ENCODE results near the gene NEO1.
A peak's percentile ranks its signal among the peaks of the same experiment; 100 is the strongest.
"Not testable (repeated sequence)": the region's sequence is repeated elsewhere in the genome, so short reads cannot be mapped to it uniquely, and the experiment has no call there.

Gene NEO1

DNA sequence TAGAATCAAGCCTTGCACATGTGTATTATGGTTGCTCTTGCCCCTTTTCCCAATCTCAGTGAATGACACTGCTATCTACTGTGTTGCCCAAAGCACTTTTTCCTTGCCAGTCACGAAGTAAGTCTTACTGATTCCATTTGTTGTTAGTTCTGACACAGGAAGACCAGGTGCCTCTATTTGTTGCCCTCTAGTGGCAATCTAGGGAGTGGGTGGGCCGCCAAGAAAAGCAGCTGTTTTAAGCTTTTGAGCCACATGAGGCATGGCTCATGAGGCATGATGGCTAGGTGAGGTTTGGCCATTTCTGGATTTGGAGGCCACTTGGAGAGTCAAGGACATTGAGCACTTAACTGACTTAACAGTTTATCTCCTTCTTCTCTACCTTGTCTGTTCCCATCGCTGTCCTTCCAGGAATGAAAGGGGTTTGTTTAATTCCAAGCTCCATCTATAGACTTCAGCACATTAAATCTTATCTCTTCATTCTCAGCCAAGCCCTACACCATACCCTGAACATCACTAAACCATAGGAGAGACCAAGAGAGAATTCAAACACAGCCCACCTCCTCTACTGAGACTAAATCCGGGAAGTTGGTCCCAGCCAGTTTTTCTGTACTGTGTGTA, 213.4 kb downstream of the NEO1 start:
- peak; percentile 64 for DNase-seq (ENCODE audit: low read depth)

DNA sequence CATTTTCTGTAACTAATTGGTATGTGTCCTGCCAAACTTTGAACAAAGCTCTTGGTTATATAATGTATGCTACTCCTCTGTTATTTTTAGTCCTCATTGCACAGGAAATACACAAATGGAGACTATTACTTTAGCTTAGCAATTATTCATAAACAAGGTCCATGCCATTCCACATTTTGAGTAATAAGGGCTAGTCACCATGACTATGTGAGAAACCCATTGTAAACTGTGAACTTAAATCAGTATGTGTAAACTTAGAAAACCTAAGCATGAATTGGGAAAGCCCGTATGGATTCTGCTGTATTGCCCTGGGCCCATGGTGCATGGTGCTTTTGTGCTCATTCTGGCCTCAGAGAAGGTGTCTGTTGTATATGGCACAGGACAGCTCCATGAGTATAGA, 216.2 kb downstream of the NEO1 start:
- no peak for DNase-seq (ENCODE audit: low read depth)

DNA sequence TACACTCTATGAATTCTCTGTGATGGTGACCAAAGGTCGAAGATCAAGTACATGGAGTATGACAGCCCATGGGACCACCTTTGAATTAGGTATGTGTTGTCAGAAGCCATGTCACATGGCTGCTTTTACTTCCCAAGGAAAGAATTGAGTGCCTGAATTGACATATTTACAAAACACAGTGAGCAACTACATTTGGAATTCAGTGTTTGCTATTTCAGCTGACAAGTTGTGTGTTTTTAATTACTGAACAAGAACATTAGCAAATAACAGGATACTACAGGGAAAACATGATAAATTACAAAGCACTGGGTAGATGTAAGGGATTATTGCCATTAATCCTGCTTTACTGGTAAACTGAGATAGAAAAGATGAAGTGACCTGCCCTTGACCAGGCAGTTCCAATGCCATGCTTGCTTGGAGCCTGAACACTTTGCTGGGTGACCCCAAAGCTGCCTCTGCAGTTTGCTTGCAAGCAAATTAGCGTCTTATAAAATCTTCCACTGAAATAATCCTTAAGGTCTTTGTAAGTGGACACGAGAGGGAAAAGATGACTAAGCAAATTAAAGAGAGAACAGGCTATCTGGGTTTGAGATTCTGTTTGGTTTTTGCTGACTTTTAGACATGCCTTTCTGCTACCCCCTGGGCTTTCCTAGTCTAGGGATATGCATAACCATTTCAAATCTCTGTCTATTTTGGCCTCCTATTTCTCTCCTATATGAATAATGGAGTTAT, 218.3 kb downstream of the NEO1 start:
- peak; percentile 13 for DNase-seq (ENCODE audit: low read depth)

DNA sequence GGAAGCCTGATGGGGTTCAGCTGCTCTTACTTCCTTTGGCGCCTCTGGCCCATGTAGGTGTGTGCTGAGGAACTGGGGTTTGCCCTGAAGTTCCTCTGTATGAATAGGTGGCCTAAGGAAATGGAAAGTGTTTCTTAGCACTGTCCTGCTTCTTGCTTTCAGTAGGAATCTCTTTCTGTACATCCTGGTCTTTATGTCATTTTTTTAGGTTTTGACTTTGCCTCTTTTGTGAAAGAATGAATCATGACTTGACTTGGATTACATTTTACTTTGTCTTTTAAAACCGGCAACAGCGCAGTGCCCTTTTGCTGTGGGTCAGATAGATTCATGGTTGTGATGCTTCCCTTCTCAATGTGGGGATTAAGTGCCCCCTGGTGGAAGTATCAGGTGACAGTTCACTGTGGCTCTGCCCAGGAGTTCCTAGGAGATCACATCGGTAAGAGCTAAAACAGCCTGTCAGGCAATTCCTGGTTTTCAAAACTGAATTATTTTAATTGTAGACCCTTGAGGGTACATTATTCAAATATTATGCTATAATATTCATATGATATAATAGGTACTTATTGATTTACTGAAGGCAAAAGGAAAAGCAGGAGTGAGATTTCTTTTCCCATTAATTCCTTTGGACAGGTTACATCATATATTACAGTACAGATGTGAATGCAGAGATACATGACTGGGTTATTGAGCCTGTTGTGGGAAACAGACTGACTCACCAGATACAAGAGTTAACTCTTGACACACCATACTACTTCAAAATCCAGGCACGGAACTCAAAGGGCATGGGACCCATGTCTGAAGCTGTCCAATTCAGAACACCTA, 221.1 kb downstream of the NEO1 start:
- DNase-seq (ENCODE audit: low read depth), result peak; percentile 66

DNA sequence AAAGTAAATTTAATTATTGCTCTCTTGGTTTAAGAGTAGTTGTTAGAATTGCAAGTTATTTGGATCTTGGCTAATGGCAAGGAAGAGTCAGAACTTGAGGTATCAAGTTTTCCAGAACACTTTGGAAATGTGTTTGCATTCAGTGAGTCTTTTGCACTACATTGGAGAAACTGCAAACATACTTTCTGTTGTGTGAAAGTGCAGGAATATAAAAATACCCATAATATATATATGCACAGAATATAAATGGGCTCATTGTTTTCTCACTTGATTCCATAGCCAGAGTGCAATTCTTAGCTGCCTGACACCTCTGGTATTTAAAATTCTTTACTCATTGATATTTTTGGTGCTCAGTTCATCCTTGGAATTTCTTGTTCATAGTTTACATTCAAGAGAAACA, 223.6 kb downstream of the NEO1 start:
- DNase-seq (ENCODE audit: low read depth), result no peak

DNA sequence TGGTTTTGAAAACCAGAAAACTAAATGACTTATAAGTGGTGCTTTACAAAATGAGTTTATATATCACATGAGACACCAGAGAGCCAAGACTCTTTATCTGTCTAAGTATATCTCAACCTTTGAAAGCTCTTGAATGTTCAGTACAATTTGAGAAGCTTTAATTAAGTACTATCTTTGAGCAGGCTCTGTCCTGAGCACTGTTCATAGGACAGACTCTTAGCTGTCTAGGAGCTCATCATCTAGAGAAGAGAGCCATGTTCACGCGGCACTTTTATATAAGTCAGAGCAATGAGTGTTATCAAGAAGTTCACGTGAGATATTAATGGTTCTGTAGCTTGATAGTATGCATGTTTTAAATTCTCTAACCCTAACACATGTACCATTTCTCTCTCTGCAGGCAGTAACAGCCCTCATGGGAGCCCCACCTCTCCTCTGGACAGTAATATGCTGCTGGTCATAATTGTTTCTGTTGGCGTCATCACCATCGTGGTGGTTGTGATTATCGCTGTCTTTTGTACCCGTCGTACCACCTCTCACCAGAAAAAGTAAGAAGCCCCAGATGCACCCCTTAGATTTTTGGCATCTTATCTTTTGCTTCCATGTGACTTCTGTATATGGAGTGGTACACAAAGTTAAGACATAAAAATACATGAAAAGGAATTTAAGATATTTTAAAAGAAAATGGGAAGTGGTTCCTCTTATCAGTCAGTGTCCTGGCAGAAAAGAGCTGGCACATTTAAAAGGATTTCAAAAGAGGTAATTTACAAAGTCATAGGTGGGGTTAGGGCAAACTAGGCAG, 230.5 kb downstream of the NEO1 start:
- DNase-seq (ENCODE audit: low read depth), result no peak

DNA sequence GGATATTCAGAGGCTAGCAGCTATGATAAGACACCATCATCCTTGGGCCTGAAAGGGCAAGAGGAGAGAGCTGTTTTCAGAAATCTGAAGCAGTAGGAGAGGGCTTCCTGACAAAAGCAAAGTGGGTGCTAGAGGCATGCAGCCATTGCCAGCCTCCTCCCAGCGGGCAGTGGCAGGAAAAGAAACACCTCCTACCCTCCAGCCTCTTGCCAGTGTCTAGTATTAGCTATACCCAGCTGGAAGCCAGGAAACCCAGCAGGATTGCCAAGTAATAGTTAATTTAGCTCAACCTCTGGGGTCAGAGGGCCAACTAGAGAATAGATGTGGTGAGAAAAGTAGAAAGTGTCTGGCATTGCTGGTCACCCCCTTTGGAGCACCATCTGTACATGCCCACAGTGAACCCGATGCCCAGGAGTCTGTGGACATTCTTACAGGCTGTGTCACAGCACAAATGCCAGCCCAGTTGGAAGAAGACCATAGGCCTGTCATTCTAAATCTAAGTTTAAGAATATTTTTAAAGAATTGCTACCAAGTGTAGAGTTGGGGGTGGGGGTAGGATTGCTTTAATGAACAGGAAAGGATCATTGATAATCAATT, 231.2 kb downstream of the NEO1 start:
- no peak for DNase-seq (ENCODE audit: low read depth)

DNA sequence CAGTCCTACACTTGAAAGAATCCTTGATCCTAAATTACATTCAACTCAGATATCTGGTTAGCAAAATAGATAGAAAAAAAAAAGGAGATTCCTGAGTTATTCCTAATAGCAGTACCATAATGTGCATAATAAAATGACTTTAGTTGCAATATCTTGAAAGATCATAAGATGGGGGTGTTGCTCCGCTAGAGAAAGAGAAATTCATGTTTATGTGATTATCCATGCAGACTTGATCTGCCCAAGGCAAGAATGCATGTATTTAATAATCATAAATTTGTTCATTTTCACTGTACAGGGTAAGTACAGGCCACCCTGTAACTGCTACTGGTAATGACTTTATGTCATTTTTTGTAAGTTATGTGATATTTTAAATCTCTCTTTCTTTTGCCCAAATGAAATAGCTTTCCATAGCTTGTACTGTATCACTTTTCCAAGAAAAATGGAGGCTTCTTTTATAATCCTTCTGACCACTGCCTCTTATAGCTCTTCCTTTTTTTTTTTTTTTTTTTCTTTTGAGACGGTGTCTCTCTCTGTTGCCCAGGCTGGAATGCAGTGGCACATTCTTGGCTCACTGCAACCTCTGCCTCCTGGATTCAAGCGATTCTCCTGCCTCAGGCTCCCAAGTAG, 231.9 kb downstream of the NEO1 start:
- peak; percentile 47 for DNase-seq (ENCODE audit: low read depth)

GRCh38 chr15:73286311-73286710, 234.0 kb downstream of the NEO1 start:
- peak; percentile 16 for DNase-seq (ENCODE audit: low read depth)

DNA sequence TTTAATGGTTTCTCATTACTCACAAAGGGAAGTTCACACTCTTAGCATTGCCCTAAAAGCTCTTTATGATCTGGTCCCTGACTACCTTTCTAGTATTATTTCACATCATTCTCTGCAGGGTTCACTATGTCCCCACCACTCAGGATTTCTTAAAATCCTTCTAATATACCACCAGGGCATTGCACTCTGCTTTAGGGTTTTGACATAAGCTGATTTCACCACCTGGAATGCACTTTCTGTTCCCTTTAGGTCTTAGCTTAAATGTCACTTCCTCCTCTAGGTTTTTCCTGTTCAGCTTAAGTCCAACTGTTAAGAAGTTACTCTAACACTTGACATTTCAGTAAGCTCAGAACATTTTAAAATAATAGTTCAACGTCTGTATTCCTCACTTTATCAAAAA, 234.8 kb downstream of the NEO1 start:
- DNase-seq (ENCODE audit: low read depth), result peak; percentile 12

DNA sequence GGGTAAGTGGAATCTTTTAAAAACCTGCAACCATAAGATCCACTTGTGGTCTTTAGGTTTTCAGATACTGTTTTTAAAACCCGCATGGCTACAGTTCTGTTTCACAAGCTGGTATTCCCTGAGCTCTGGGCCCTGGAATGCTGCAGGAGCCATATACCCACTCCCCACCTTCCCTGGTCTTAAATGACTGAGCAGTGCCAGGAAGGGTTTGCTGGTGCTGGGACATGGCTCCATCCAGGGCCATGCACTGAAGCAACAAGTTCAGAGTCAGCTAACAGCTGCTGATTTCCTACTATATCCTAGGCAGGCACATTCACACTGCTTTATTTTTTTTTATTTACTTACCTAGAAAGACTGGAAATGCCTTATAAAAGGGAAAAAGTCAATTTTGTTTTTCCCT, 239.2 kb downstream of the NEO1 start:
- no peak for DNase-seq (ENCODE audit: low read depth)

GRCh38 chr15:73293773-73294172, 241.5 kb downstream of the NEO1 start:
- DNase-seq (ENCODE audit: low read depth), result no peak

DNA sequence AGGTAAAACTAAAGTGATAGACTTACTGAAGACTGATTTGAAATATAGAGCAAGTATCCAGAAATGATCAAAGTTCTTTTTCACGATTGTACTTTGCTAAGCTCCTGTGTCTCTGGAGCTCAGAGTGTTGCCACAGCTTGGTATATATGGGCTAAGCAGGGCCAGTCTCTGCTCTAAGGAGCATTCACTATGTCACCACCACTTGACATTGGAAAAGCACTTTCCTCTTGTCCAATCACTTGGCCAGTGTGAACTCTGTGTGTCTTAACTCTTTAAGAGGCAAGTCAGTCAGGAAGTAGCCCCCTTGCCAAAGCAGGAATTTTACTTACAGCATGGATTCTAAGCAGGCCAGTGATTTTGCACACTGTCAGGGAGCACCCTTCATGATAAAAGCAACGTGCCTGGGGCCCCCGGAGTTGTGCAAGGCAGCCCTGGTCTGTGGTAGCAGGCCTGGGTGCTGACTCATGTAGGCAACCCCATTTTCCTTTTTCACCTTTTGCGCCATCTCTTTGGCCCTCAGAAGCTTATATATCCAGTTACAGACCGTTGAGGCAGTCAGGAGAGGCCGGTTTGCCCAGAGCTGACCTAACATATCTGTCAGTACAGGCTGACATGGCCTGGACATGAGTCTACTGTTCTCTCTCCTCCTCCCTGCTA, 243.5 kb downstream of the NEO1 start:
- peak; percentile 83 for DNase-seq (ENCODE audit: low read depth)

- no peak for DNase-seq (ENCODE audit: low read depth)
Observed at GRCh38 chr15:73296609-73297353, 244.5 kb downstream of the NEO1 start.

- DNase-seq (ENCODE audit: low read depth), result no peak
Observed at GRCh38 chr15:73298522-73299245, 246.4 kb downstream of the NEO1 start.

- DNase-seq (ENCODE audit: low read depth), result not testable (repeated sequence)
Observed at GRCh38 chr15:73300286-73300685, 248.0 kb downstream of the NEO1 start.

DNA sequence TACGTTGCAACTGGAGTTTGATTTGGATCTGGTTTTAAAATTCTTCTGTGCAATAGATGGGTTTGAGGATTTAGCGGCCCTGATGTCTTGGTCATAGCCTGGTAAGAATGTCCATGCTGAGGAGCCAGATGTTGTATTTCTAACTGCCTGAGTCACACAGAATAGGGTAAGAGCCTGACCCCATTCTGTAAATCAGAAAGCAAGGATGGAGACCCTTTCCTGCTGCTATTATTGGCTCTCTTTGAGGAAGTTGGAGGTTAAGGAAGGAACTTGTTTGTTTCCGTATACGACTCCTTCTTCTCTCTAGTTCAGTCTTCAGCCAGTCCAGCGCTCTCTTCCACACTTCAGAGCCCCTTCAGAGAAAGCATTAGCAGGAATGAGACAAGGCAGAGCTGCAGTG, 251.4 kb downstream of the NEO1 start:
- no peak for DNase-seq (ENCODE audit: low read depth)

DNA sequence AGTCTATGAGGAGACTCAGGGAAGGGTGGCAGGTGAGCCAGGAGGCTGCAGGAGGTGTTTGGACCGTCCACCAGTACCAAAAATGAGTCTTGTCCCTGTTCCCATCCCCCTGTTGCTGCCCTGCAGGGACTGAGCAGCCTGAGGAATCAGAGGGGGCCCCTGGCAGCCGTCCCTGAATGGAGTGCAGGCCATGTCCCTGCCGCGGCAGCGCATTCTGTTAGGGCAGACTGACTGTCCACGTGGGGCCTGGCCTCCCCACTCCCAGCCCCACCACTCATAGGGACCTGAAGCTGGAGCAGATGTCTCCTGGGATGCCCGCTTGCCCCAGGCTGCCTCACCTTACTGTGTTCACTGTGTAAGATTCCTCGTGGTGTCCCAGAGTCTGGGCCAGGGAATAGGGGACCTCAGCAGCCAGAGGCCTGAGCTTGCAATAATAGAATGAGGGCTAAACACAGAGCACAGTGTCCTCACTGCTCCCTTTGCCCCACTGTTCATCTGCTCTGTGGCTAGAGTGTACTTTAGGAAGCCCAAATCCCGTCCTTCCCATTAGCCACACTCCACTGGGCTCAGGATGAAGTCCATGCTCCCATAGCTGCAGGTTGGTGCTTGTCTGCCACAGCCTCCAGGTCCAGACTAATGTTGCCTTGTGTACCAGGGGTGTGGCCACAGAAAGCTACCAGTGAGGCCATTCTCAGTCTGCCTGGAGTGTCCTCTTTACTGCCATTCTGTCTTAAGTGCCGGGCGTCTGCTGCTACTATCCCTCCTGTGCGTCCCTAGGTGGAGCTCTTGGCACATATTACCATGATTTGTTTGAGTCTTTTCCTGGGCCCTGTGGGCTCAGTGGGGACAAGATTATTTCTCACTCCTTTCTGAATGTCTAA, 253.3 kb downstream of the NEO1 start:
- peak; percentile 83 for DNase-seq (ENCODE audit: low read depth)
